C1 segment of cervical spinal cord (tissue), 14 donors: Measurements from ENCODE around the gene TMEM259.

Source experiments
- DNase-seq, 14 donors: peaks; one replicate each; lab custom pipeline; 2025; lab: John Stamatoyannopoulos, UW

TMEM259 gene

GRCh38 chr19:1020868-1021425, at the start of gene TMEM259:
Gene TMEM259, minus strand, starts transcription at chr19:1021123. Its CDS starts 127 bp downstream, at chr19:1020996.
- DNase-seq = peak; percentile 57 to 96 (median 92)

- no peak for DNase-seq
Observed at GRCh38 chr19:1070576-1070930, 49.6 kb upstream of the TMEM259 start.

GRCh38 chr19:1069009-1069779, 48.3 kb upstream of the TMEM259 start:
- peak in 7 of 14 donors; percentile 2 to 62 (median 38) for DNase-seq

GRCh38 chr19:1068009-1069001, 47.4 kb upstream of the TMEM259 start:
- peak in 5 of 14 donors; percentile 5 to 42 (median 33) for DNase-seq

GRCh38 chr19:1067341-1067957, 46.5 kb upstream of the TMEM259 start:
- no peak for DNase-seq

GRCh38 chr19:1066748-1067340, 45.9 kb upstream of the TMEM259 start, which contains the start of gene ARHGAP45:
Gene ARHGAP45, plus strand, starts transcription at chr19:1067167. Its CDS starts 239 bp downstream, at chr19:1067406.
- peak in 2 of 14 donors; percentile 16 to 17 for DNase-seq

GRCh38 chr19:1066251-1066747, 45.4 kb upstream of the TMEM259 start:
- no peak for DNase-seq

- DNase-seq = no peak
Observed at GRCh38 chr19:1065606-1066109, 44.7 kb upstream of the TMEM259 start.

- peak in 2 of 14 donors; percentile 5 to 21 for DNase-seq
Observed at GRCh38 chr19:1064661-1065605, 44.0 kb upstream of the TMEM259 start.

GRCh38 chr19:1063909-1064660, 43.2 kb upstream of the TMEM259 start:
- DNase-seq = no peak

GRCh38 chr19:1063030-1063908, 42.3 kb upstream of the TMEM259 start:
- DNase-seq = no peak

- DNase-seq = no peak
Observed at GRCh38 chr19:1062387-1063029, 41.6 kb upstream of the TMEM259 start.

- no peak for DNase-seq
Observed at GRCh38 chr19:1061987-1062386, 41.1 kb upstream of the TMEM259 start.

GRCh38 chr19:1060689-1061088, 39.8 kb upstream of the TMEM259 start:
- DNase-seq = no peak

- no peak for DNase-seq
Observed at GRCh38 chr19:1058112-1058511, 37.2 kb upstream of the TMEM259 start.

GRCh38 chr19:1057176-1057855, 36.4 kb upstream of the TMEM259 start:
- DNase-seq = no peak
